Right ventricle myocardium inferior (tissue), 1 donor: ENCODE data around the gene GMNN. TPM values are rescaled to one million over a fixed set of nuclear protein-coding genes. Genes with fewer than 3 reads are reported as not detected.

Source experiments
- ATAC-seq: fragments of 200-7000 bp; cut with Tn5 transposase; one replicate; pipeline ENCODE4 v1.9.1; 2020; ENCODE audit warnings: mild to moderate bottlenecking, moderate library complexity
- DNase-seq: peaks from one replicate; pipeline ENCODE4 v3.0.0; 2021; ENCODE audit errors: missing footprints
- intact Hi-C: fragments of 100-400 bp; cut with DNase I; formaldehyde crosslinking; loops from one replicate; pipeline ENCODE4 v1.11.0; 2022
- total RNA-seq: library from RNA; stranded (reverse); fragmentation: NEBNext Ultra II Directional; extraction: Animal tissue kit (Norgen Biotek cat#: 25700); gene quantifications from one replicate; pipeline ENCODE4 v1.2.1, GENCODE V29; 2021
- donor health status: DM: no; HTN: yes; CAD: no; lungs with severe emphysema.

GMNN gene
- total RNA-seq, 1 donor from 2014 or later, result 8.1 TPM

DNA sequence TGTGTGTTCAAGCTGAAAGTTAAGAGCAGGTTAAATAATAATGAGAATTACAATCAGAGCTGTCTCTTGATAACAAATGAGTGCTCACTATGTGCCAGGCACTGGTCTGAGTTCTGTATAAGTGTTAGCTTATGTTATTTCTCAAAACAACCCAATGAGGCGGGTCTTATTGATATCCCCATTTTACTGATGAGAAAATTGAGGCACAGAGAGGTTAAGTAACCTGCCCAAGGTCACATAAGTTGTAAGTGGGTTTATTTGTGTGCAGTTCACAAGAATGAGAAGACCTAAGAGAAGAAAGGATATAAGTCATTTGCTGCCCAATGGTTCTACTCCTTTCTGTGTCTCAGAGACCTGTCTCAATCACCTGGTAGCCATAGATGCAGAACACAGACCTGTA, 58.1 kb downstream of the GMNN start:
- intact Hi-C loops, result no loop called here
- DNase-seq, result no peak
- no peak for ATAC-seq

DNA sequence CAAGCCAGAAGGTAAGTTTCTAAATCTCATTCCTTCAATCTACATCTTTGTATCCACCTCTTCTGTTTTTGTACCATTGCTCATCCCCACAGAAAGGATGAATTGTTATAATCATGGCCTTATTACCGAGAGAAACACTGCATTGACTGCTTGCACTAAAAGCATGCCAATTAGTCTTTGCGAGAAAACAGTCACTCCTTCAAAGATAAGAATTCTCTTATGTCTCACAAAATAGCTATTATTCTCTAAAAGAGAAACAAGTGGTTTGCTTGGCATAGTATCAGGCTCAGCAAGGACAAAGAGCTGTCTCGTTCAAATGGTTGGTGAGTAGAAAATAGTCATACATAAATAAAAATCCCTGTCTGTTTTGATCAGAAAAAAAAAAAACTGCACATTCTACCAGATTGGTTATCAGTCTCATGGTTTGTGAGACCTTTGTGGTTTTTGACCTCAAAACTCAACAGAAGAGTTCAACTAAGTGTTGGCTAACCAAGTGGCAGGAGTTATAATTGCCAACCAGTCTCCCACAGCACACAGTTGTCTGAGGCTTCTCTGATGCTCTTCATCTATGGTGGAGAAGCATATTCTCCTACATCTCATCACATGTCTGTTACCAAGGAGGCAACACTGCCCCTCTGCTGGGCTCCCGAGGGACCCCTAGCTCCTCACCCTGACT, 59.1 kb downstream of the GMNN start:
- DNase-seq, result no peak
- ATAC-seq, result no peak
- intact Hi-C loops, result no loop called here

Other genes starting within 250 kb of the GMNN start
- not detected for gene KIAA0319, start 128.7 kb upstream of the GMNN start, total RNA-seq
- gene TDP2, start 108.0 kb upstream of the GMNN start, total RNA-seq, result 21.7 TPM
- gene ACOT13, start 107.9 kb upstream of the GMNN start, total RNA-seq, result 75.8 TPM
- 43.2 TPM for gene C6orf62, start 55.8 kb upstream of the GMNN start, total RNA-seq
- gene ARMH2, start 24.0 kb downstream of the GMNN start, total RNA-seq, result not detected
- 2.6 TPM for gene RIPOR2, start 161.0 kb downstream of the GMNN start, total RNA-seq